Measurements from ENCODE around the gene ERBB4. TPM values are rescaled to one million over a fixed set of nuclear protein-coding genes. Genes with fewer than 3 reads are reported as not detected.

ERBB4 gene
- total RNA-seq, 1 donor from 2014 or later: 1.2 TPM

DNA sequence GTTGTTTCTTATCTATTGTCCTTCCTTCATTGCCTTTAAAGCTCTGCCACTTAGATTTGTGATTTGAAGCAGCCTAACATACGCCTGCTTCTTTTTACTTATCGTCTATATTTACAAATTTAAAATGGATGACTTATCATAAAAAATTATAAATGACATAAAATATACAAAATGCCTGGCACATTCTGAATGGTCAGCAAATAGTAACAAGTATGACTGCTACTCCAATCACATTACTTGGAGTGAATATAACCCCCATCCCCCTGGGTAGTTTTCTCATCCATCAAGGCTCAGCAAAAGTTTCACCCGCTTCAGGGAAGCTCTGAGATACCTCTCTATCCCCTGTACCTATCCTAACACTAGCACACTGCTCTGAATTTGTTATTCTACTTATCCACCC lies 708.9 kb downstream of the ERBB4 start:
- no peak overlapping the region for H2AFZ ChIP-seq (ENCODE audit: low read depth, low read length)
- FAIRE-seq (no peak), DNase-seq (ENCODE audit: low read depth) (no peak)
- H3K79me2 ChIP-seq (ENCODE audit: insufficient read depth, low read length): no peaks in the 10 kb centered on the region
- H3K4me3 ChIP-seq (ENCODE audit: insufficient read depth, low read depth, low read length): no peak overlapping the region
- H3K27ac ChIP-seq (ENCODE audit: low read depth, low read length): no peak overlapping the region
- H3K27me3 ChIP-seq (ENCODE audit: insufficient read depth, low read length): no peaks in the 10 kb centered on the region
- Mint-ChIP-seq H3K9me3 (ENCODE audit: unreplicated experiment) (no peaks in the 10 kb centered on the region), H3K36me3 (ENCODE audit: low read depth, unreplicated experiment) (no peaks in the 10 kb centered on the region), H3K27me3 (ENCODE audit: low read depth, unreplicated experiment) (no peaks in the 10 kb centered on the region), H3K4me3 (ENCODE audit: unreplicated experiment) (no peak overlapping the region), H3K4me1 (ENCODE audit: low read depth, unreplicated experiment) (no peaks in the 10 kb centered on the region), H3K27ac (ENCODE audit: unreplicated experiment) (no peak overlapping the region)
- no peaks in the 10 kb centered on the region for H3K4me1 ChIP-seq (ENCODE audit: insufficient read depth, low read length)
- no peaks in the 10 kb centered on the region for H4K20me1 ChIP-seq (ENCODE audit: insufficient read depth, low read length)
- H3K4me2 ChIP-seq (ENCODE audit: low read length): no peak overlapping the region
- no peaks in the 10 kb centered on the region for H3K36me3 ChIP-seq (ENCODE audit: insufficient read depth, low read length)
- H3K9me3 ChIP-seq (ENCODE audit: insufficient read depth, low read depth, low read length): no peaks in the 10 kb centered on the region
- TF ChIP-seq CTCF (IDR thresholded peaks at IDR 0.05; ENCODE audit: insufficient read depth, low read depth, low read length): no peak
- no peak overlapping the region for H3K9ac ChIP-seq (ENCODE audit: low read length)

DNA sequence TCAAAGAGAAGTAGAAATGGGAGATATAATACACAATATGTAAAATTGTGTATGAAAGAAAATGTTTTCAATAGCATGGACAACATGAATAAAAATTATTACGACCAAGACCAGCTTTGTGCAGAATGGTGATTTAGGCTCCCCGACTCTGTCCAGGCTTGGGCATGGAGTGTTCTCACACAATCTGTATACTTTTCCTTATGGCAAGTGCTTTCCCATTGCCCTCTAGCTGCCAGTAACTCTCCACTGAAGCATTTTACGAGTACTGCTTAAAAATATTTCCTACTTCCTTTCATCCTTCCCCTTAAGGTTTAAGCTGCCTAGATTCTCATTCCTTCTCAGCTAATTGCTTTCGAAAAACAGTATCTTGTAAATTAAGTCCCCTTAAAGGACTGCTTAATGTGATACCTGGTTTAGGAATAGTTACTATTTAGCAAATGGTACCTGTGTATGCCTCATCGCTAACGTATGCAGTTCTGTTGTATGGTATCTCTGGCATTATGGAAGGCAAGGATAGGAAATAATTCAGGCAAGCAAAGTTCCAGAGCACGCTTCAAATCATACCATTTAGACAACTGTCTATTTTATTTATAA lies 714.6 kb downstream of the ERBB4 start:
- H3K9me3 Mint-ChIP-seq (ENCODE audit: unreplicated experiment): no peaks in the 10 kb centered on the region
- Histone ChIP-seq H3K79me2 (ENCODE audit: insufficient read depth, low read length) (no peaks in the 10 kb centered on the region), H3K4me3 (ENCODE audit: insufficient read depth, low read depth, low read length) (no peak overlapping the region), H3K27ac (ENCODE audit: low read depth, low read length) (no peak overlapping the region), H3K36me3 (ENCODE audit: insufficient read depth, low read length) (no peaks in the 10 kb centered on the region), H3K4me2 (ENCODE audit: low read length) (no peak overlapping the region), H2AFZ (ENCODE audit: low read depth, low read length) (no peak overlapping the region), H4K20me1 (ENCODE audit: insufficient read depth, low read length) (no peaks in the 10 kb centered on the region), H3K4me1 (ENCODE audit: insufficient read depth, low read length) (no peaks in the 10 kb centered on the region), H3K9me3 (ENCODE audit: insufficient read depth, low read depth, low read length) (no peaks in the 10 kb centered on the region), H3K9ac (ENCODE audit: low read length) (no peak overlapping the region), H3K27me3 (ENCODE audit: insufficient read depth, low read length) (no peaks in the 10 kb centered on the region)
- no peaks in the 10 kb centered on the region for H3K36me3 Mint-ChIP-seq (ENCODE audit: low read depth, unreplicated experiment)
- H3K27me3 Mint-ChIP-seq (ENCODE audit: low read depth, unreplicated experiment): no peaks in the 10 kb centered on the region
- no peak overlapping the region for H3K27ac Mint-ChIP-seq (ENCODE audit: unreplicated experiment)
- no peak for FAIRE-seq
- TF ChIP-seq CTCF (IDR thresholded peaks at IDR 0.05; ENCODE audit: insufficient read depth, low read depth, low read length) (no peak), EZH2 (IDR thresholded peaks at IDR 0.05; ENCODE audit: insufficient read depth, low read length) (no peak)
- DNase-seq (ENCODE audit: low read depth): no peak
- no peaks in the 10 kb centered on the region for H3K4me1 Mint-ChIP-seq (ENCODE audit: low read depth, unreplicated experiment)
- no peak overlapping the region for H3K4me3 Mint-ChIP-seq (ENCODE audit: unreplicated experiment)

DNA sequence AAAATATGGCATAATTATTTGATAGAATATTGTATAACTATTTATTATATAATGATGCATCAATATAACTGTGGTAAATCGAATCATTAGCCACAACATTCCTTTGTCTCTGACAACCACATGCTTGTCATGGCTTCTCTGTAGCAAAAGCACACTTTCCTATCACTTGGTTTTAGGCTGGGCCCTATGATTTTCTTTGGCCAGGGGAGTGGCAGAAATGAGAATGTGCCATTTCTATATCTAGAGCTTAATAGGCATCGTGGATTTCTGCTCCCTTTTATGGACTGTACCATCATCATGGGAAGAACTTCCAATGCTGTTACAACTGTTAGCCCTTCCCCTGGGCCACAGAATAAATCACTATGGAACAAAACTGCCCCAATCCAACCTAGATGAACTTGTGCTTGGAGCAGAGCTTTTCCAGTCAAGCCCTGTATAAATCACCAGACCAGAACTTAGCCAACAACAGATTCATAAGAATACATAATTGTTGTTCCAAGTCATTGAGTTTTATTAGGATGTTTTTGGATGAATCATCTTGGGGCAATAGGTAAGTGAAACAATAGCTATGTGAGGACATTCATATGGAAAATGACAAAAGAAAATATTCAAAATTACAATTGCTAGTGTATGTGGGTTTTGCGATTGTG lies 715.8 kb downstream of the ERBB4 start:
- Histone ChIP-seq H3K4me1 (ENCODE audit: insufficient read depth, low read length) (no peaks in the 10 kb centered on the region), H4K20me1 (ENCODE audit: insufficient read depth, low read length) (no peaks in the 10 kb centered on the region), H3K9me3 (ENCODE audit: insufficient read depth, low read depth, low read length) (no peaks in the 10 kb centered on the region), H3K27me3 (ENCODE audit: insufficient read depth, low read length) (no peaks in the 10 kb centered on the region), H3K4me3 (ENCODE audit: insufficient read depth, low read depth, low read length) (no peak overlapping the region), H2AFZ (ENCODE audit: low read depth, low read length) (no peak overlapping the region), H3K27ac (ENCODE audit: low read depth, low read length) (no peak overlapping the region), H3K4me2 (ENCODE audit: low read length) (no peak overlapping the region), H3K36me3 (ENCODE audit: insufficient read depth, low read length) (no peaks in the 10 kb centered on the region), H3K9ac (ENCODE audit: low read length) (no peak overlapping the region), H3K79me2 (ENCODE audit: insufficient read depth, low read length) (no peaks in the 10 kb centered on the region)
- Mint-ChIP-seq H3K27me3 (ENCODE audit: low read depth, unreplicated experiment) (no peaks in the 10 kb centered on the region), H3K36me3 (ENCODE audit: low read depth, unreplicated experiment) (no peaks in the 10 kb centered on the region), H3K9me3 (ENCODE audit: unreplicated experiment) (no peaks in the 10 kb centered on the region), H3K4me3 (ENCODE audit: unreplicated experiment) (no peak overlapping the region), H3K27ac (ENCODE audit: unreplicated experiment) (no peak overlapping the region), H3K4me1 (ENCODE audit: low read depth, unreplicated experiment) (no peaks in the 10 kb centered on the region)
- FAIRE-seq: no peak
- DNase-seq (ENCODE audit: low read depth): peak; percentile 12
- TF ChIP-seq EZH2 (IDR thresholded peaks at IDR 0.05; ENCODE audit: insufficient read depth, low read length): no peak
- no peak for TF ChIP-seq CTCF (IDR thresholded peaks at IDR 0.05; ENCODE audit: insufficient read depth, low read depth, low read length)

All from astrocyte (in vitro differentiated cells and primary cell).